ENCODE measurements around the gene HSPB2.

DNA sequence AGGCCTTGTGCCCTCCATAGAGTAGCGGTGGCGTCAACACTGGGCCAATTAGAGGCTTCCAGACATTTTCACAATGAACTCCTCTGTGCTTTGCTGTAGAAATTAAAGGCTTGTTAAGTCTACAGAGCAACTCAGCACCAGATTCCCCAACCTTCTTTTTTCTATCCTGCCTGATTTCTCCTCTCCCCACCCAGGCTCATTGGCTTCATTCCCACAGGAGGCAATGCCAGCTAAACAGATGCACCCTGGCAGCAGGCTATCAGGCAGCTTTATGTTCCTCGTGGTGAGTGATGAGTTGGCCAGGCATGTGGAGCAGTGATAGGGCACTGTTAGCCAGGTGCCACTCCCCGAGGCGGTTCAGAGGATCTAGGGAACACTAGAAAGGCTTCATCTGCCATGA is 29.4 kb downstream of the HSPB2 start:
- TF ChIP-seq, protein P1, sequence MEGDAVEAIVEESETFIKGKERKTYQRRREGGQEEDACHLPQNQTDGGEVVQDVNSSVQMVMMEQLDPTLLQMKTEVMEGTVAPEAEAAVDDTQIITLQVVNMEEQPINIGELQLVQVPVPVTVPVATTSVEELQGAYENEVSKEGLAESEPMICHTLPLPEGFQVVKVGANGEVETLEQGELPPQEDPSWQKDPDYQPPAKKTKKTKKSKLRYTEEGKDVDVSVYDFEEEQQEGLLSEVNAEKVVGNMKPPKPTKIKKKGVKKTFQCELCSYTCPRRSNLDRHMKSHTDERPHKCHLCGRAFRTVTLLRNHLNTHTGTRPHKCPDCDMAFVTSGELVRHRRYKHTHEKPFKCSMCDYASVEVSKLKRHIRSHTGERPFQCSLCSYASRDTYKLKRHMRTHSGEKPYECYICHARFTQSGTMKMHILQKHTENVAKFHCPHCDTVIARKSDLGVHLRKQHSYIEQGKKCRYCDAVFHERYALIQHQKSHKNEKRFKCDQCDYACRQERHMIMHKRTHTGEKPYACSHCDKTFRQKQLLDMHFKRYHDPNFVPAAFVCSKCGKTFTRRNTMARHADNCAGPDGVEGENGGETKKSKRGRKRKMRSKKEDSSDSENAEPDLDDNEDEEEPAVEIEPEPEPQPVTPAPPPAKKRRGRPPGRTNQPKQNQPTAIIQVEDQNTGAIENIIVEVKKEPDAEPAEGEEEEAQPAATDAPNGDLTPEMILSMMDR (conservative IDR thresholded peaks at IDR 0.05 in 1 of 2, IDR thresholded peaks at IDR 0.05 in 1 of 2; ENCODE audit: extremely low read depth in 1 of 2, insufficient read depth in 1 of 2, low read depth in 1 of 2, low read length in 2 of 2), result no peak
- no peak for TF ChIP-seq EZH2 (IDR thresholded peaks at IDR 0.05; ENCODE audit: borderline replicate concordance, low read length)
